SK-N-SH treated with all-trans-retinoic acid at 6 μM for 48 hours (cell line): Measurements from ENCODE around the gene TMEM208.

ENCODE experiments used
- ATAC-seq: fragments of 200-7000 bp; cut with Tn5 transposase; 3 replicates; pipeline ENCODE4 v1.9.1; 2020; ENCODE audit warnings: mild to moderate bottlenecking, moderate library complexity
- ARNTL ChIP-seq: fragments of 450-650 bp; formaldehyde crosslinking; IDR thresholded peaks from 2 replicates; pipeline ENCODE4 v1.5.0; 2020; ENCODE audit warnings: low read depth, mild to moderate bottlenecking, moderate library complexity, borderline replicate concordance
- BACH2 ChIP-seq: fragments of 250-450 bp; sonication (Bioruptor Pico); IDR thresholded peaks from 2 replicates; pipeline ENCODE4 v1.9.0; 2021; ENCODE audit warnings: mild to moderate bottlenecking, borderline replicate concordance
- CSDC2 ChIP-seq: fragments of 250-450 bp; sonication (Bioruptor Pico); IDR thresholded peaks from 2 replicates; pipeline ENCODE4 v1.5.0; 2020; ENCODE audit warnings: mild to moderate bottlenecking, moderate library complexity
- CSRNP3 ChIP-seq: fragments of 250-450 bp; sonication (Bioruptor Pico); IDR thresholded peaks from 2 replicates; pipeline ENCODE4 v1.5.1; 2021; ENCODE audit warnings: mild to moderate bottlenecking, moderate library complexity
- ESRRG ChIP-seq: fragments of 250-450 bp; sonication (Bioruptor Pico); IDR thresholded peaks from 2 replicates; pipeline ENCODE4 v1.6.1; 2021; ENCODE audit warnings: mild to moderate bottlenecking
- GLIS3 ChIP-seq: fragments of 250-450 bp; sonication (Bioruptor Pico); IDR thresholded peaks from 2 replicates; pipeline ENCODE4 v1.5.0; 2020; ENCODE audit warnings: mild to moderate bottlenecking, moderate library complexity
- ISL1 ChIP-seq: fragments of 250-450 bp; sonication (Bioruptor Pico); IDR thresholded peaks from 2 replicates; pipeline ENCODE4 v2.1.2; 2022; ENCODE audit warnings: mild to moderate bottlenecking, moderate library complexity
- OSR1 ChIP-seq: fragments of 250-450 bp; sonication (Bioruptor Pico); IDR thresholded peaks from 2 replicates; pipeline ENCODE4 v1.8.0; 2022; ENCODE audit warnings: moderate library complexity, mild to moderate bottlenecking, inconsistent platforms
- POU6F1 ChIP-seq: fragments of 250-450 bp; sonication (Bioruptor Pico); IDR thresholded peaks from 2 replicates; pipeline ENCODE4 v1.8.0; 2021; ENCODE audit warnings: low read depth, mild to moderate bottlenecking, moderate library complexity, borderline replicate concordance
- PPARA ChIP-seq: fragments of 250-450 bp; sonication (Bioruptor Pico); IDR thresholded peaks from 2 replicates; pipeline ENCODE4 v1.5.0; 2020; ENCODE audit warnings: mild to moderate bottlenecking, borderline replicate concordance
- RARB ChIP-seq: fragments of 250-450 bp; sonication (Bioruptor Pico); IDR thresholded peaks from 2 replicates; pipeline ENCODE4 v1.8.0; 2021; ENCODE audit warnings: mild to moderate bottlenecking, moderate library complexity
- SNAI2 ChIP-seq: fragments of 250-450 bp; sonication (Bioruptor Pico); IDR thresholded peaks from 2 replicates; pipeline ENCODE4 v1.5.0; 2020; ENCODE audit warnings: mild to moderate bottlenecking, moderate library complexity
- TCF4 ChIP-seq: fragments of 250-450 bp; sonication (Bioruptor Pico); IDR thresholded peaks from 2 replicates; pipeline ENCODE4 v1.8.0; 2021; ENCODE audit warnings: mild to moderate bottlenecking, moderate library complexity, borderline replicate concordance
- TOX ChIP-seq: fragments of 250-450 bp; sonication (Bioruptor Pico); IDR thresholded peaks from 2 replicates; pipeline ENCODE4 v1.8.0; 2021; ENCODE audit warnings: mild to moderate bottlenecking, moderate library complexity, borderline replicate concordance
- TSHZ2 ChIP-seq: fragments of 250-450 bp; sonication (Bioruptor Pico); IDR thresholded peaks from 2 replicates; pipeline ENCODE4 v1.5.0; 2020; ENCODE audit warnings: mild to moderate bottlenecking, moderate library complexity
- ZC3H10 ChIP-seq: fragments of 250-450 bp; sonication (Bioruptor Pico); IDR thresholded peaks from 2 replicates; pipeline ENCODE4 v1.5.1; 2021; ENCODE audit warnings: mild to moderate bottlenecking, moderate library complexity
- ZFP3 ChIP-seq: fragments of 250-450 bp; sonication (Bioruptor Pico); IDR thresholded peaks from 2 replicates; pipeline ENCODE4 v1.5.0; 2020; ENCODE audit warnings: mild to moderate bottlenecking, moderate library complexity
- ZFP30 ChIP-seq: fragments of 450-650 bp; formaldehyde crosslinking; IDR thresholded peaks from 2 replicates; pipeline ENCODE4 v1.5.0; 2022; ENCODE audit warnings: mild to moderate bottlenecking, moderate library complexity
- ZNF565 ChIP-seq: fragments of 450-650 bp; formaldehyde crosslinking; conservative IDR thresholded peaks from 2 replicates; pipeline ENCODE4 v1.5.0; 2020; ENCODE audit warnings: low read depth, mild to moderate bottlenecking, moderate library complexity
- ZNF70 ChIP-seq: fragments of 450-650 bp; formaldehyde crosslinking; IDR thresholded peaks from 2 replicates; pipeline ENCODE4 v1.5.0; 2020; ENCODE audit warnings: mild to moderate bottlenecking, moderate library complexity
- ZNF8 ChIP-seq: fragments of 450-650 bp; formaldehyde crosslinking; IDR thresholded peaks from 2 replicates; pipeline ENCODE4 v1.5.0; 2020; ENCODE audit warnings: mild to moderate bottlenecking, moderate library complexity
- TF ChIP-seq, protein P1 (sequence below): fragments of 250-450 bp; sonication (Bioruptor Pico); IDR thresholded peaks from 2 replicates; pipeline ENCODE4 v1.8.0; 2020; ENCODE audit warnings: mild to moderate bottlenecking, moderate library complexity, borderline replicate concordance

TMEM208 gene

GRCh38 chr16:67192781-67193361, 34.1 kb upstream of the TMEM208 start (continued):
- TF ChIP-seq TSHZ2 (CRISPR knock-in tag) (no peak), OSR1 (no peak), ZNF8 (no peak), CSRNP3 (CRISPR knock-in tag) (no peak)

- TF ChIP-seq CSRNP3 (CRISPR knock-in tag) (no peak), ZNF70 (CRISPR knock-in tag) (no peak), BACH2 (no peak), ISL1 (CRISPR knock-in tag) (no peak), POU6F1 (no peak), ZNF8 (no peak)
- no peak for ATAC-seq
Measured at GRCh38 chr16:67193536-67193935, 33.4 kb upstream of the TMEM208 start.

- no peak for ATAC-seq
- no peak for TF ChIP-seq ESRRG (CRISPR knock-in tag)
- no peak for TF ChIP-seq OSR1
- no peak for TF ChIP-seq ZFP30
- no peak for TF ChIP-seq ZNF565 (CRISPR knock-in tag)
- no peak for TF ChIP-seq ARNTL (CRISPR knock-in tag)
- no peak for TF ChIP-seq TOX
- no peak for TF ChIP-seq BACH2
- no peak for TF ChIP-seq TCF4 (CRISPR knock-in tag)
- no peak for TF ChIP-seq CSRNP3 (CRISPR knock-in tag)
- TF ChIP-seq ZFP3 (CRISPR knock-in tag): no peak
Measured at GRCh38 chr16:67194260-67194659, 32.7 kb upstream of the TMEM208 start.

- TF ChIP-seq POU6F1: no peak
- TF ChIP-seq PPARA (CRISPR knock-in tag): no peak
- no peak for TF ChIP-seq TOX
- TF ChIP-seq, protein P1, sequence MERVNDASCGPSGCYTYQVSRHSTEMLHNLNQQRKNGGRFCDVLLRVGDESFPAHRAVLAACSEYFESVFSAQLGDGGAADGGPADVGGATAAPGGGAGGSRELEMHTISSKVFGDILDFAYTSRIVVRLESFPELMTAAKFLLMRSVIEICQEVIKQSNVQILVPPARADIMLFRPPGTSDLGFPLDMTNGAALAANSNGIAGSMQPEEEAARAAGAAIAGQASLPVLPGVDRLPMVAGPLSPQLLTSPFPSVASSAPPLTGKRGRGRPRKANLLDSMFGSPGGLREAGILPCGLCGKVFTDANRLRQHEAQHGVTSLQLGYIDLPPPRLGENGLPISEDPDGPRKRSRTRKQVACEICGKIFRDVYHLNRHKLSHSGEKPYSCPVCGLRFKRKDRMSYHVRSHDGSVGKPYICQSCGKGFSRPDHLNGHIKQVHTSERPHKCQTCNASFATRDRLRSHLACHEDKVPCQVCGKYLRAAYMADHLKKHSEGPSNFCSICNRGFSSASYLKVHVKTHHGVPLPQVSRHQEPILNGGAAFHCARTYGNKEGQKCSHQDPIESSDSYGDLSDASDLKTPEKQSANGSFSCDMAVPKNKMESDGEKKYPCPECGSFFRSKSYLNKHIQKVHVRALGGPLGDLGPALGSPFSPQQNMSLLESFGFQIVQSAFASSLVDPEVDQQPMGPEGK (CRISPR knock-in tag): no peak
- TF ChIP-seq ZC3H10: no peak
- TF ChIP-seq RARB (CRISPR knock-in tag): no peak
- TF ChIP-seq CSRNP3 (CRISPR knock-in tag): no peak
- TF ChIP-seq ESRRG (CRISPR knock-in tag): no peak
- no peak for TF ChIP-seq ZNF565 (CRISPR knock-in tag)
- TF ChIP-seq GLIS3 (CRISPR knock-in tag): no peak
- no peak for TF ChIP-seq ZFP30
- no peak for TF ChIP-seq BACH2
- TF ChIP-seq CSDC2 (CRISPR knock-in tag): no peak
- no peak for TF ChIP-seq ISL1 (CRISPR knock-in tag)
- no peak for TF ChIP-seq ZNF70 (CRISPR knock-in tag)
- TF ChIP-seq SNAI2 (CRISPR knock-in tag): no peak
Measured at GRCh38 chr16:67195676-67196075, 31.3 kb upstream of the TMEM208 start.

More at GRCh38 chr16:67195676-67196075, 31.3 kb upstream of the TMEM208 start:
- no peak for ATAC-seq
